ENCODE data around the gene HOXD9.

HOXD9 gene

GRCh38 chr2:176085861-176086771 lies 36.4 kb upstream of the HOXD9 start:
- DNase-seq = peak; percentile 84

DNA sequence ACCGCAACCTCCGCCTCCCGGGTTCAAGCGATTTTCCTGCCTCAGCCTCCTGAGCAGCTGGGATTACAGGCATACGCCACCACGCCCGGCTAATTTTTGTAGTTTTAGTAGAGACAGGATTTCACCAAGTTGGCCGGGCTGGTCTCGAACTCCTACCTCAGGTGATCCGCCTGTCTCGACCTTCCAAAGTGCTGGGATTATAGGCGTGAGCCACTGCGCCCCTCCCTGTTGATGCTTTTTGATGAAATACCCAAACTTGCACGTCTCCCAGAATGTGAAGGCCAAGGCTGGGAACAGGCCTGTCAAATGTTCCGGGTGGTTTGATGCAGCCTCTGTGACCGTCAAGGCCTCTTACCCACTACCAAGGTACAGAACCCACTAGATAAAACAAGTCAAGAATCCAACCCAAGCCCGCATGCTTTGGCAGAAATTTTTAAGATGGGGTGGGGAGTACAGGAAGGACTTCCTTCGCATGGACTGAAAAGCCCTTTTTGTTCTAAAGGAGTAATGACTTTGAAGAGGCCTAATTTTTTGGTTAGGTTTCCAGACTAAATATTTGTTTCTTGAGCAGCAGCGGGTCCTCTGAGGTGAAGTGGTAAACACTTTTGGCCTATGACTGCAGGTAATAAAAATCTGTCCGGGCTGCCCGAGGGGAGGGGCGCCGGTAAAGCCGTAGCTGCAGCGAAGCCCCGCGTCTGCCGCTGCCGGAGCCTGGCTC lies 35.0 kb upstream of the HOXD9 start:
- no peak for DNase-seq

GRCh38 chr2:176088048-176088936 lies 34.2 kb upstream of the HOXD9 start:
- DNase-seq = peak; percentile 94

DNA sequence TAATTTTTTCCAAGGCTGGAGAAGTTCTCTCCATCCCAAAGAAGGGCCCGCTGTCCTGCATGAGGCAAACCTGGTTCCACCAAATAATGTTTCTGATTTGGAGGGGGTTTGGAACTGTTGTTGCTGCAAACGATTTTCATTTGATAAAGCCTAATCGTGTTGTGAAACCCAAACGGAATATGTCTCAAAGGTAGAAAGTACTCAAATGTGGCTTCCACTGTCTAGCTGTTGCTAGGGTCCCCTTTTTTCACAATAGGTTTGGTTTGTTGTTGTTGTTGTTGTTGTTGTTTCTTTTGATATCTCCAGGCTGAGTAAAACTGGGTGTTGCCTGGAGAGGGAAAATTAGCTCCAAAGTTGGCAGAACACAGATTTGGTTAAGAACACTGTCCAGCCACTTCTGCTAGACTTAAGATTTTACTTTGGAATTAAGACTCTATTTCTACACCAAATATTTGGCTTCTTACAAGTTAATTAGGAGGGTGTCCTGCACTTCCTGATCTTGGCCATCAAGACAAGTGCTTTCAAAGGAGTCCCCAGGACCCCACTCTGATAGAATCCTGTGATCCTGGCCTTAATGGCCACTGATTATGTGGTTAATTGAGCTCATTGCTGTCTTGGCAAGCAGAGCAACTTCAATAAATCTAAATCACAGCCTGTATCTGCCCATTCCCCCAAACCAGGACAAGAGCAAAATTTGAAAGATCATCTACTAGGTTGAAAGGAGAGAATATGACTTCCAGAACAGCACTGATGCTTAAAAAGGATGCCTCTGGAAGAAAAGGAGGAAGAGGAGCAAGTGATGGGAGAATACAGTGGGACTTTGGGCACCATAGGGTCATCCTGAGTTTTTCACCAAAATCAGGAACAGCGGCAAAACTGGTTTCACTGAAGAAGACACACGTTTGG lies 33.3 kb upstream of the HOXD9 start:
- no peak for DNase-seq

DNA sequence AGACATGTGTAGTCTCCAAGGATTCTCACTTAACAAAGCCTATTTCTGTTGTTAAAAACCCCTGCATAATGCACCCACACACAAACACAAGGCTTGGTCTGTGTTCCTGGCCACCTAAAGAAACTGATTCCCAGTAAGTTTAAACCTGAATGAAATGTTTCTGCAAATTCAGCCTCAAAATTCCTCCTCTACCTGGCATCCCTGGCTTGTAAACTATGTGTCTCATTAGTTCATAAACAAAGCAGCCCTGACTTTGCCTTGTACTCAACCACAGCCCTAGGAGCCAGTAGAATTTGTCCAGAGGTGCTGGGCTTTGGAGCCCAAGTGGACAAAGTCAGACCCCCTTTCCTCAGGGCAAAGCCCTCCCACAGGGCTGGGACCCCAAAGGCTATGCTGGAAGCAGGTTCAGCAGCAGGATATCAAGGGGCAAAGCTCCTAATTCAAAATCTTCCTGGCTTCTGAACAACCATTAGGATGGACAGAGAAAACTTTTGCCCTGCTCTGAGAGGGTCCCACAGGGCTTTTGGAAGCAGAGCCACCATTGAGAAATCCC lies 32.6 kb upstream of the HOXD9 start:
- peak; percentile 24 for DNase-seq

- DNase-seq = no peak
Observed at GRCh38 chr2:176090862-176091261, 31.7 kb upstream of the HOXD9 start.

- no peak for DNase-seq
Observed at GRCh38 chr2:176091329-176092258, 30.9 kb upstream of the HOXD9 start.

DNA sequence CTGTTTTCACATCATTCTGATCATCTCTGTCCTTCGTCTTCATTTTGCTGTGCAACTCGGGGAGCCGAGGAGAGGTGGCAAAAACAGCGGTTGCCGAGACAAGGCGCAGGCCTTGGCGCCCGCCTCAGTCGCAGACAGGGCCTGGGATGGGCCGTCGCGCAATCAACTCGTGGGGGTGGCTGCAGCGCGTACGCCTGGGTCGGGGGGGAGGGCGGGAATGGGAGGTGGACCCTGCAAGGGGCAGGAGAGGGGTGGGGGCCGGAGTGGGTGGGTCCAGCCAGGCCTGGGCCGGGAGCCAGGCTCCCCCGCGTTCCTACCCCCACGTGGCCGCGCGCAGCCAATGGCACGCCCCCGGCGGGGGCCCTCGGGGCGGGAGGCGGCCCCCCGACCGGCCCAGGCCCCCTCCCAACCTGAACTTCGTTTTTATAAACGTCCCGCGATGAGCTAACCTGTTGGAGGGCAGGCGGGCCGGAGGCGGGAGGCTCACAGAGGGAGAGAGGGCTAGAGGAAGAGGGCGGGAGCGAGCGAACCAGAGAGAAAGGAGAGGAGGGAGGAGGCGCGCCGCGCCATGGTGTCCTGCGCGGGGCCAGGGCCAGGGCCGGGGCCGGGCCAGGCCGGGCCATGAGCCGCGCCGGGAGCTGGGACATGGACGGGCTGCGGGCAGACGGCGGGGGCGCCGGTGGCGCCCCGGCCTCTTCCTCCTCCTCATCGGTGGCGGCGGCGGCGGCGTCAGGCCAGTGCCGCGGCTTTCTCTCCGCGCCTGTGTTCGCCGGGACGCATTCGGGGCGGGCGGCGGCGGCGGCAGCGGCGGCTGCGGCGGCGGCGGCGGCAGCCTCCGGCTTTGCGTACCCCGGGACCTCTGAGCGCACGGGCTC lies 30.0 kb upstream of the HOXD9 start, which contains the start of gene HOXD13:
Gene HOXD13 (plus strand): TSS at position 452 of the 875 bp plus-strand sequence. CDS start 170 bp downstream, at position 622.
- no peak for DNase-seq

DNA sequence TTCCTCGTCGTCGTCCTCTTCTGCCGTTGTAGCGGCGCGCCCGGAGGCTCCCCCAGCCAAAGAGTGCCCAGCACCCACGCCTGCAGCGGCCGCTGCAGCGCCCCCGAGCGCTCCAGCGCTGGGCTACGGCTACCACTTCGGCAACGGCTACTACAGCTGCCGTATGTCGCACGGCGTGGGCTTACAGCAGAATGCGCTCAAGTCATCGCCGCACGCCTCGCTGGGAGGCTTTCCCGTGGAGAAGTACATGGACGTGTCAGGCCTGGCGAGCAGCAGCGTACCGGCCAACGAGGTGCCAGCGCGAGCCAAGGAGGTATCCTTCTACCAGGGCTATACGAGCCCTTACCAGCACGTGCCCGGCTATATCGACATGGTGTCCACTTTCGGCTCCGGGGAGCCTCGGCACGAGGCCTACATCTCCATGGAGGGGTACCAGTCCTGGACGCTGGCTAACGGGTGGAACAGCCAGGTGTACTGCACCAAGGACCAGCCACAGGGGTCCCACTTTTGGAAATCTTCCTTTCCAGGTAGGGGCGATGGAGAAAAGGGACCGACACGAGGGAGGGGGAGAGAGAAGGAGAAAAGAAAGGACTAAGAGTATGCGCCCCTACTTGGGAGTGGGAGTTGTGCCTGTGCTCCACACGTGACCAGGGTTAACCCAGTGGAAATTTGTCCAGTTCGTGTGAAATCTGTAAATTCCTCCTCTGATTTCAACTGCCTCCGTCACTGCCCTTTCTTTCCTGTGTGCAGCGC lies 29.2 kb upstream of the HOXD9 start:
- DNase-seq = no peak

DNA sequence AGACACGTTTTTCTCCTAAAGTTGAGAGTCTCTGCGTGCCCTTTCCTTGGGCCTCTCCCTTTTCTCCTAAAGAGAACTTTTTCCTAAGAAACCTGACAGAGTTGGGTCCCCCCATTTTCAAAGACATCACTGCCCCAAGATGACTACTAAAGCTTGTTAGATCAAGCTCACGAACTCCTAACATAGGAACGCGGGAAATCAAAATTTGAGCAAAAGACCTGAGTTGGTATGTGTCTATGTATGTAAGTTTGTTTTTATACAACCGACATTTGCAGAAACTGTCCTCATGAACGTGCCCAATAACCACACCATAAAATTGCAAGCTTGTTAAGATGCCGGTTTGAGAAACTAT lies 28.6 kb upstream of the HOXD9 start:
- DNase-seq = no peak

DNA sequence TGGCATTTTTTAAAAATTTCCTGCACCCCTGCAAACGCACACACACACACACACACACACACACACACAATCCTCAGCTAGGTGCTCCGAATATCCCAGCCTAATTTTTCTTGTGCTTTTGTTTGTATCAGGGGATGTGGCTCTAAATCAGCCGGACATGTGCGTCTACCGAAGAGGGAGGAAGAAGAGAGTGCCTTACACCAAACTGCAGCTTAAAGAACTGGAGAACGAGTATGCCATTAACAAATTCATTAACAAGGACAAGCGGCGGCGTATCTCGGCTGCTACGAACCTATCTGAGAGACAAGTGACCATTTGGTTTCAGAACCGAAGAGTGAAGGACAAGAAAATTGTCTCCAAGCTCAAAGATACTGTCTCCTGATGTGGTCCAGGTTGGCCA lies 28.2 kb upstream of the HOXD9 start:
- no peak for DNase-seq

- no peak for DNase-seq
Observed at GRCh38 chr2:176095421-176095820, 27.1 kb upstream of the HOXD9 start.

GRCh38 chr2:176096243-176096985 lies 26.1 kb upstream of the HOXD9 start:
- DNase-seq = no peak

DNA sequence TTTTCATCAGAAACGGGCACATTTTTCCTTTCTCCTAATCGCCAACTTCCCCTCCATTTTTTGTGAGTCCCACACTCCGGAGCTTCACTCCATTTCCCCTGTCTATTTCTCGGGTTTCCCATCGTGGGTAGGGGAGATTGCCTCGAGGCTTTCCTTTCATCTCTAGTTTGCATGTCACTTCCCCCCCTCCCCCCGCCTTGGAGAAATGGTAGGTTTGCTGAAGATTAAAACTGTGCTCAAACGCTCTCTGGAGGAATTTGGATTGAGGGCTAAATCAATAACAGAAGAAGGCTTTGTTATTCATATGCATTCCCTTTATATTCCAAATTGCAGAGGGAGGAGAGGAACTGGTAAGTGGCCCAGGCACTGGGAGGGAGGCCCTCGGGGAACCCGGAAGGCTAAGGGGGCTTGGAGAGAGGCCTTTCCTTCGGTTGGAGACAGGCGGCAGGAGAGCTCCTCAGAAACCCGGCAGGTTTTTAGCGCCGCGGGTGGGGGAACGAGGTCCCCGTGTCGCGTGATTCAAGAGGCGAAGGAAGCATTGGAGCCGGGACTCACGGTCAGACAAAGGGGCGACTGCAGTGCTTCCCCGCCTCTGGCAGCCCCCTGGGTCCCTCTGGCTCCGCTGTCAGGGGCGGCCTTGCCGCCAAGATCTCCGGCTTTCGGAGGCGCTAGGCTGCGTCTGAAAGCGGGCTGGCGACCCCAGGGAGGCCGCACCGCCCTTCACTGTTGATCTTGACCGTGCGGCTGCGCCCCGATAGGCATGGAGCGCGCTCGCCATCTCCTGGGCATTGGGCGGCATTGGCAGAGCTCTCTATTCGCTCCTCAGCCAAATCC lies 25.3 kb upstream of the HOXD9 start:
- DNase-seq = peak; percentile 96

DNA sequence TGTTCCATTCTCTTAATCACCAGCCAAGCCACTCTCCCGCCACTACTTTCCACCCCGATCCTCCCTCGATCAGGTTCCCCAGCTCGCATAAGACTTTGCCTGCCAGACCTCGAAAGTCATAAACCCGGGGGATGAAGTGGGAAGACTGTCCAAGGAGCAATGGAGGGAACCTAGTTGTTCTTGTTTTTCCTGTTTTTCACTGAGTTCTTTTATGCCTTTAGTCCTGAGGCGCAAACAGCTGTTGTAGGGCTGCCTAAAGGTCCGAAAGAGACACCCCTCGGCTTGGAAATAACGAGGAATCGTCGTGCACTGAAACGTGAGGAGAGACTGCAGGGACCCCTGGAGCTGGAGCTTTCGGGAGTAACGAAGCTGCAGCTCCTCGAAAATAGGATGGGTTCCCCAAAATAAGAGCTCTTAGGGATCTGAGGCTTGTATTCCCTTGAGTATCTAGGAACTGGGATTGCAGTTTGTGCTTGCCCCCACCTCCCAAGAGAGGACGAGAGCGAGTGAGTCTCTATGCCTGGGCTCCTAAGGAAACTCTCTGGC lies 24.6 kb upstream of the HOXD9 start:
- DNase-seq = no peak

GRCh38 chr2:176098366-176099158 lies 24.0 kb upstream of the HOXD9 start:
- no peak for DNase-seq
